ENCODE measurements around the gene PRSS1.
A peak's percentile ranks its signal among the peaks of the same experiment; 100 is the strongest.

The PRSS1 gene

DNA sequence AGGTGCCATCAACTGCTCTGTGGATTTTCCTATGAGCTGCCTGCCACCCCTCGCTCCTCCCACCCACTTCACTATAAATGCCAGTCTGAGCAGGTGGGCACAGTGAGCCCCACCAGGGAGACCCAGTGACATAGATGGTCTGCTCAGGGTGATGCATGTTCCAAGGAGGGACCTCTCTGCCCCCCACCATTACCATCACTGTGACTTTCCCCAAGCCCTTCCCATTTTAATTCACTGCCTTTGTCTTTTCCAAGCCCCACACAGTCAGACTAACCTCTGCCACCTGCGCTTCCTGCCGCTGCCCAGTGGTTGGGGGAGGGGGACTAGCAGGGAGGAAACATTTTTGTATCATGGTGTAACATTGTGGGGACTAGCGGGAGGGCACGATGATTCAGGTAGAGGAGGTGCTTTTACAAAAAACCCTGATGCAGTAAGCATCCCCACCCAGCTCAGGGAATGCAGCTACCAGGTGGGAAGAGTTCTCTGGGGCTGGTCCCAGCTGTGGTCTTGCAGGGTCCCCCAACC is 46.1 kb downstream of the PRSS1 start:
- DNase-seq: no peak

GRCh38 chr7:142796001-142796500 is 46.8 kb downstream of the PRSS1 start:
- no peak for DNase-seq

- peak; percentile 46 for DNase-seq
Observed at GRCh38 chr7:142796501-142797390, 47.5 kb downstream of the PRSS1 start.

DNA sequence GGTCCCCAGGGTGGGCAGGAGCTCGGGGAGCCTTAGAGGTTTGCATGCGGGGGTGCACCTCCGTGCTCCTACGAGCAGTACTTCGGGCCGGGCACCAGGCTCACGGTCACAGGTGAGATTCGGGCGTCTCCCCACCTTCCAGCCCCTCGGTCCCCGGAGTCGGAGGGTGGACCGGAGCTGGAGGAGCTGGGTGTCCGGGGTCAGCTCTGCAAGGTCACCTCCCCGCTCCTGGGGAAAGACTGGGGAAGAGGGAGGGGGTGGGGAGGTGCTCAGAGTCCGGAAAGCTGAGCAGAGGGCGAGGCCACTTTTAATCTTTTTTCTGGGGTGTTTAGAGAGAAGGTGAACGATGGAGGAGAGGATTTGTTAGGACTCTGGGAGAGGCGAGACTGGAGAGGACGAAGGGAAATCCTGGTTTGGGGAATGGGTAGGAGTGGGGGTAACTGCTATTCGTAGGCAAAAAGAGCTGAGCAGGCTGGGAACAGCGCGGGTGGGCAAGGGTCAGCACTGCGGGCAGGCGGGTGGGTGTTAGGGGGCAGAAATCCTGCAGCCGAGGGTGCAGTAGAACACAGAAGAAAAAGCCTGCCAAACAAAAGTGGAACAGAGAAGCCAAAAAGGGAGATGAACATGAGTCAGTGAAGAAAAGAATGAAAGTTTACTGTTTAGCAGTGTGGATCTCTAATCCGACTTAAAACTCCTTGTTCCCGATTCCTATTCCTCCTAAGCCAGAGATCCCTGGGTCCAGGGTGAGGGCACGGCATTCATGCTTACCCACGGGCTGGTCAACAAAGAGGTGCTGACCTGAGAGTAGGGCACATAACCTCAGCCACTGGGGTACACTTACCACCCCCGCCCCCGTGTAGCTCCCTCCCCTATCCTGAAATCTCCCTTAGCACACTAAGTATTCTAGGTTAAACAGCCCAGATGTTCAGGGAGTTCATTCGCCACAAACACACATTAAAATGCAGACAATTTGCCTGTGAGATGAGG is 48.4 kb downstream of the PRSS1 start:
- DNase-seq: no peak

DNA sequence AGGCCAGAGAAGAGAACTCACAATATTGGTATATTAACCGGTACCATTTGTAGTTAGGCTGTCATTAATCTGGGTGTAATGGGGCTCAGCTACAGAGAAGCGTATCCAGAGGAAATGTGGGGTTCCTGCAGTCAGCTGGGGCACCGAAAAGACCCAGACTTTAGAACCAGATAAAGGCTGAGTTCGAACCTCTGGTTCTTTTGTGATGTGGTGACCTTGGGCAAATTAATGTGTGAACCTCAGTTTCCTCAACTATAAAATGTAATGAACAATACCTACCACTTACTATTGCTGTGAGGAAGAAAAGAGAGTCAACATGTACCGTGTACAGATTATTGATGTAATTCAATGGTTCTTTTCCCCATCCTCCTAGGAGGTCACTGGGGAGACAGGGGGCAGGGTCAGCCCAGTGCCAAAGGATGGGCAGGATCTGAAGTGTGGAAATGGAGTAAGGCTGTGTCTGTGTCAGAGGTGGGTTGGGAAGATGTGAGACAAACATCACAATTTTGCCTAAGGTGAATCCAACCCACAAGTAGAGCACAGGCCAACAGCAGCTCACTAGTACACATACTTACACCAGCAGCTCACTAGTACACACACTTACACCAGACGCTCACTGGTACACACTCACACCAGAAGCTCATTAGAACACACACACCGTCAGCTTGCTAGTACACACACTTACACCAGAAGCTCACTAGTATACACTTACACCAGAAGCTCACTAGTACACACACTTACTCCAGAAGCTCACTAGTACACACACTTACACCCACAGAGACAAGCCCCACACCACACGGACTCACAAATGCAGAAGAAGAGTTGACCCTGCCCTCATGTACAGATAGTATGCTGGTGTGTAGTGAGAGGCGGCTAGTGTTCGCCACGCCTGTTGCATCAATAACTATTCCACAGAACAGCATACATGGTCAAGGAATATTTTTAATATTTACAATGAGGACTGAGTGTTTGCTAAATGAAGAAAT is 49.5 kb downstream of the PRSS1 start:
- DNase-seq: no peak

DNA sequence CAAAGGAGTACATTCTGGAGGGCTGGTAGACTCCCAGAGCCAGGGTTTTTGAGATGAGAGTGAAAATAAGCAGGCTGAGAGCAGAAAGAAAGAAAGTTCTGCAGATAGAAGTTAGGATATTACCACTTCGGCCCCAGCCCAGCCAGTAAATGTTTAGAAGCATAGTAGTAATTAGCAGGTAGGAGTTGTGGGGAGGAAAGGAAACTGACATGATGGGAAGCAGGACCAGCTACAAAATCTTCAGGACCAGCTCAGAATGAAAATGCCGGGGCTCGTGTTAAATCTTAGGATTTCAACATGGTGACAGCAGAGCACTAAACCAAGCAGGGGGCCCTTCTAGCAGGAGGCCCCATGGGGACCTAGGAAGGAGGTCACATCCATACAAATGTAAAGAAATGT is 50.2 kb downstream of the PRSS1 start:
- DNase-seq: no peak

GRCh38 chr7:142800088-142800487 is 50.8 kb downstream of the PRSS1 start:
- no peak for DNase-seq

- DNase-seq: no peak
Observed at GRCh38 chr7:142800699-142801260, 51.5 kb downstream of the PRSS1 start.

DNA sequence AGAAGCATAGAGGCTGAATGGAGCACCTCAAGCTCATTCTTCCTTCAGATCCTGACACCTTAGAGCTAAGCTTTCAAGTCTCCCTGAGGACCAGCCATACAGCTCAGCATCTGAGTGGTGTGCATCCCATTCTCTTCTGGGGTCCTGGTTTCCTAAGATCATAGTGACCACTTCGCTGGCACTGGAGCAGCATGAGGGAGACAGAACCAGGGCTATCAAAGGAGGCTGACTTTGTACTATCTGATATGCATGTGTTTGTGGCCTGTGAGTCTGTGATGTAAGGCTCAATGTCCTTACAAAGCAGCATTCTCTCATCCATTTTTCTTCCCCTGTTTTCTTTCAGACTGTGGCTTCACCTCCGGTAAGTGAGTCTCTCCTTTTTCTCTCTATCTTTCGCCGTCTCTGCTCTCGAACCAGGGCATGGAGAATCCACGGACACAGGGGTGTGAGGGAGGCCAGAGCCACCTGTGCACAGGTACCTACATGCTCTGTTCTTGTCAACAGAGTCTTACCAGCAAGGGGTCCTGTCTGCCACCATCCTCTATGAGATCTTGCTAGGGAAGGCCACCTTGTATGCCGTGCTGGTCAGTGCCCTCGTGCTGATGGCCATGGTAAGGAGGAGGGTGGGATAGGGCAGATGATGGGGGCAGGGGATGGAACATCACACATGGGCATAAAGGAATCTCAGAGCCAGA is 52.5 kb downstream of the PRSS1 start:
- no peak for DNase-seq

DNA sequence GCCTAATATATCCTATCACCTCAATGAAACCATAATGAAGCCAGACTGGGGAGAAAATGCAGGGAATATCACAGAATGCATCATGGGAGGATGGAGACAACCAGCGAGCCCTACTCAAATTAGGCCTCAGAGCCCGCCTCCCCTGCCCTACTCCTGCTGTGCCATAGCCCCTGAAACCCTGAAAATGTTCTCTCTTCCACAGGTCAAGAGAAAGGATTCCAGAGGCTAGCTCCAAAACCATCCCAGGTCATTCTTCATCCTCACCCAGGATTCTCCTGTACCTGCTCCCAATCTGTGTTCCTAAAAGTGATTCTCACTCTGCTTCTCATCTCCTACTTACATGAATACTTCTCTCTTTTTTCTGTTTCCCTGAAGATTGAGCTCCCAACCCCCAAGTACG is 53.0 kb downstream of the PRSS1 start:
- no peak for DNase-seq

All from right kidney (tissue), 1 donor.